Measurements from ENCODE around the gene TP53I13.
A peak's percentile ranks its signal among the peaks of the same experiment; 100 is the strongest.

TP53I13 gene

GRCh38 chr17:29620779-29621500, 52.4 kb downstream of the TP53I13 start:
- peaks cover 39% of the 10 kb centered on the region for H3K4me1 Mint-ChIP-seq

GRCh38 chr17:29621751-29622194, 53.3 kb downstream of the TP53I13 start:
- H3K4me3 Mint-ChIP-seq: peak overlapping the region; percentile 71
- DNase-seq (ENCODE audit: low spot score in 2 of 2): no peak
- no peak overlapping the region for H3K27ac Mint-ChIP-seq (ENCODE audit: low read depth)

More at GRCh38 chr17:29620779-29621500, 52.4 kb downstream of the TP53I13 start:
- H3K36me3 Mint-ChIP-seq (ENCODE audit: insufficient read depth): peaks cover 8% of the 10 kb centered on the region
- H3K9me3 Mint-ChIP-seq: no peaks in the 10 kb centered on the region
- H3K27me3 Mint-ChIP-seq: no peaks in the 10 kb centered on the region
- no peak overlapping the region for H3K27ac Mint-ChIP-seq (ENCODE audit: low read depth)
- ATAC-seq (replicated peaks; ENCODE audit: extremely low read depth, poor library complexity, severe bottlenecking): no peak
- H3K4me3 Mint-ChIP-seq: peak overlapping the region; percentile 71
- DNase-seq (ENCODE audit: low spot score in 2 of 2): no peak

More at GRCh38 chr17:29621751-29622194, 53.3 kb downstream of the TP53I13 start:
- H3K27me3 Mint-ChIP-seq: no peaks in the 10 kb centered on the region
- H3K4me1 Mint-ChIP-seq: peaks cover 31% of the 10 kb centered on the region
- no peaks in the 10 kb centered on the region for H3K9me3 Mint-ChIP-seq
- no peak for ATAC-seq (replicated peaks; ENCODE audit: extremely low read depth, poor library complexity, severe bottlenecking)
- H3K36me3 Mint-ChIP-seq (ENCODE audit: insufficient read depth): peaks cover 11% of the 10 kb centered on the region

All from central memory CD8-positive, alpha-beta T cell (primary cell).